ENCODE results near the gene ABCC3.
A peak's percentile ranks its signal among the peaks of the same experiment; 100 is the strongest.

ABCC3 gene

GRCh38 chr17:50624321-50624934 is 10.3 kb upstream of the ABCC3 start:
- intact Hi-C loops (cut with DNase I), result no loop called here
- peak in 2 of 42 donors; percentile 26 to 51 for DNase-seq

- no peak for DNase-seq
- intact Hi-C loops (cut with DNase I), result loop anchor here (5.0 kb wide), 1 partner anchor 83 kb away; no protein-coding TSS in a partner anchor
Measured at GRCh38 chr17:50625032-50625871, 9.4 kb upstream of the ABCC3 start.

- intact Hi-C loops (cut with DNase I), result loop anchor here (5.0 kb wide), 1 partner anchor 84 kb away; no protein-coding TSS in a partner anchor
Measured at GRCh38 chr17:50626037-50626574, 8.6 kb upstream of the ABCC3 start.

GRCh38 chr17:50627036-50627781 is 7.5 kb upstream of the ABCC3 start:
- intact Hi-C loops (cut with DNase I), result loop anchor here (5.0 kb wide), 1 partner anchor 85 kb away; no protein-coding TSS in a partner anchor
- DNase-seq, result no peak

More at GRCh38 chr17:50626037-50626574, 8.6 kb upstream of the ABCC3 start:
- peak in 39 of 42 donors; percentile 28 to 81 (median 55) for DNase-seq

GRCh38 chr17:50627782-50628601 is 6.7 kb upstream of the ABCC3 start:
- intact Hi-C loops (cut with DNase I), result loop anchor here (5.0 kb wide), 1 partner anchor 86 kb away; no protein-coding TSS in a partner anchor
- DNase-seq, result peak in 2 of 42 donors; percentile 32 to 44

- no peak for DNase-seq
- intact Hi-C loops (cut with DNase I), result loop anchor here (5.0 kb wide), 1 partner anchor 88 kb away; no protein-coding TSS in a partner anchor
Measured at GRCh38 chr17:50629902-50630301, 4.8 kb upstream of the ABCC3 start.

- intact Hi-C loops (cut with DNase I), result no loop called here
- DNase-seq, result peak in 15 of 42 donors; percentile 13 to 68 (median 36)
Measured at GRCh38 chr17:50630524-50631194, 4.0 kb upstream of the ABCC3 start.

- peak in 11 of 42 donors; percentile 32 to 58 (median 42) for DNase-seq
Measured at GRCh38 chr17:50631195-50631907, 3.3 kb upstream of the ABCC3 start.

GRCh38 chr17:50631908-50632571 is 2.6 kb upstream of the ABCC3 start:
- no peak for DNase-seq
- intact Hi-C loops (cut with DNase I), result no loop called here

More at GRCh38 chr17:50631195-50631907, 3.3 kb upstream of the ABCC3 start:
- intact Hi-C loops (cut with DNase I), result no loop called here

- no peak for DNase-seq
- intact Hi-C loops (cut with DNase I), result no loop called here
Measured at GRCh38 chr17:50632637-50633036, 2.0 kb upstream of the ABCC3 start.

- intact Hi-C loops (cut with DNase I), result no loop called here
- no peak for DNase-seq
Measured at GRCh38 chr17:50633683-50634082, 998 bp upstream of the ABCC3 start.

GRCh38 chr17:50634915-50635731 is 442 bp downstream of the ABCC3 start:
- intact Hi-C loops (cut with DNase I), result no loop called here
- no peak for DNase-seq

GRCh38 chr17:50635732-50635981 is 976 bp downstream of the ABCC3 start:
- intact Hi-C loops (cut with DNase I), result no loop called here
- no peak for DNase-seq

- no peak for DNase-seq
- intact Hi-C loops (cut with DNase I), result no loop called here
Measured at GRCh38 chr17:50635982-50636803, 1.5 kb downstream of the ABCC3 start.

- intact Hi-C loops (cut with DNase I), result no loop called here
- no peak for DNase-seq
Measured at GRCh38 chr17:50636804-50637195, 2.1 kb downstream of the ABCC3 start.
